Urothelium cell line (cell line): ENCODE data around the gene PSMD12.
"Not testable (repeated sequence)": the region's sequence is repeated elsewhere in the genome, so short reads cannot be mapped to it uniquely, and the experiment has no call there.

ENCODE experiments used
- DNase-seq: peaks from one replicate; pipeline ENCODE4 v3.0.0; 2011; ENCODE audit warnings: low spot score, mixed read lengths
- FAIRE-seq: peaks from 2 replicates; lab custom pipeline; 2011; peaks lifted over from hg19 to GRCh38; lab: Jason Lieb, UNC

PSMD12 gene

GRCh38 chr17:67366193-67367157, at the start of gene PSMD12:
PSMD12 (minus strand) TSS chr17:67366577; CDS start chr17:67366519, 58 bp downstream.
- DNase-seq: peak; percentile 97
- FAIRE-seq: peak; percentile 82

DNA sequence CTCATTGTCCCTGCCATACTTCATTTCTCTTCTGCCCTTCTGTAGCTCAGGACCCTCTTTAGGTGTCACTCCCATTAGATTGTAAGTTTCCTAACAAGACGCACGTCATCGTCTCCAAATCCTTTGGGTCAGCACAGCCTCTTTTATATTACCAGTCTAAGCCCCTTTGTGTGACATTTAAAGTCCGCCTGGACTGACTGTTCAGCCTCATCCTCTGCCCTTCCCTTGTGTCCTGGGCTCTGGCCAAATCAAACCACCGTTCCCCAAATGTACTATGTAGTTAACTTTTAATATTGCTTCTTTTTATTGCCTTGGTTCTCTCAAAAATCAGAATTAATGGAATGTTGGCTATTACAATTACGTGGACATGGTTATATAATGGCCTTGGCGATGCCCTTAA, 48.9 kb upstream of the PSMD12 start:
- FAIRE-seq: no peak
- no peak for DNase-seq

- DNase-seq (no peak), FAIRE-seq (no peak)
Observed at GRCh38 chr17:67414559-67414958, 48.2 kb upstream of the PSMD12 start.

DNA sequence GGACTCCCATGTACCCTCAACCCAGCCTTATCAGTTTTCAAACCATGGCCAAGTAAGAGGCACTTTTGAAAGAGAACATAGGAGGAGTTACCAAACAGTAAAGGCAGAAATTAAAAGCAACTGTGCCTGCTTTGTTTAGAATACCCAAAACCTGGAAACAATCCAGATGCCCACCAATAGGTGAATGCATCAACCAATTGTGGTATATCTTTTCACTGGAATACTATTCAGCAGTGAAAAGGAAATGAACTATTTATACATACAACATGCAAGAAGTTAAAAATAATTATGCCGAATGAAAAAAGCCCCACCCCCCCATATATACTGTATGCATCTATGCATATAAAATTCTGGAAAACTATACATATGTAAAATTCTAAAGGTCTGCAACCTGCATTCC, 47.8 kb upstream of the PSMD12 start:
- FAIRE-seq: no peak
- DNase-seq: no peak

- DNase-seq: no peak
- FAIRE-seq: no peak
Observed at GRCh38 chr17:67413388-67413787, 47.0 kb upstream of the PSMD12 start.

- FAIRE-seq (no peak), DNase-seq (no peak)
Observed at GRCh38 chr17:67412941-67413340, 46.6 kb upstream of the PSMD12 start.

DNA sequence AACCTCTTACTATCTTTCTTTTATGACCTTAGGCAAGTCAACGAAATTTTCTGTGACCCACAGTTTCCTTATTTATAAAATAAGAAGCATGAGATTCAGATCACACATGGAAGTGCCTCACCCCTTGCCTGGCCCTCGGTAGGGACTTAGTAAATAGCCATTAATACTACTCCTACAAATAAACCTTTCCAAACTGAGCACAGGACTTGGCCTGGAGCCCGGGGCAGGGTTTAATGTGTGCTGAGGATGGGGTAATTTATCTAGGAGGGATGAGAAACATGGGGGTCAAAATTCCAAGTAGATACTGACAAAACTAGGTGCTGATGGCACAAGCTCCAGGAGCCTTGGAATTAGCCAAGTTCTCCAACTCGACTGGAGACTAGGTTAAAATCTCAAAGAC, 45.7 kb upstream of the PSMD12 start:
- DNase-seq (no peak), FAIRE-seq (no peak)

GRCh38 chr17:67411397-67411796, 45.0 kb upstream of the PSMD12 start:
- DNase-seq (no peak), FAIRE-seq (no peak)

DNA sequence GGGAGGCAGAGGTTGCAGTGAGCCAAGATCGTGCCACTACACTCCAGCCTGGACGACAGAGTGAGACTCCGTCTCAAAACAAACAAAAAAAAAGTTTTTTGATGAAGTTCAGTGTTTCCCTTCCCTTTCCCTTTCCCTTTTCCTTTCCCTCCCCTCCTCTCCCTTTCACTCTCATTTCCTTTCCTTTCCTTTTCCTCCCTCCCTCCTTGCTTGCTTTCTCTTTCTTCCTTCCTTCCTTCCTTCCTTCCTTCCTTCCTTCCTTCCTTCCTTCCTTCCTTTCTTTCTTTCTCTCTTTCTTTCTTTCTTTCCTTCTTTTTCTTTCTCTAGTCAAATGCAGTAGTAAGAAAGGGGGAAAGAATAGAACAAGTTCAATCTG, 42.1 kb upstream of the PSMD12 start:
- FAIRE-seq, DNase-seq: not testable (repeated sequence)

DNA sequence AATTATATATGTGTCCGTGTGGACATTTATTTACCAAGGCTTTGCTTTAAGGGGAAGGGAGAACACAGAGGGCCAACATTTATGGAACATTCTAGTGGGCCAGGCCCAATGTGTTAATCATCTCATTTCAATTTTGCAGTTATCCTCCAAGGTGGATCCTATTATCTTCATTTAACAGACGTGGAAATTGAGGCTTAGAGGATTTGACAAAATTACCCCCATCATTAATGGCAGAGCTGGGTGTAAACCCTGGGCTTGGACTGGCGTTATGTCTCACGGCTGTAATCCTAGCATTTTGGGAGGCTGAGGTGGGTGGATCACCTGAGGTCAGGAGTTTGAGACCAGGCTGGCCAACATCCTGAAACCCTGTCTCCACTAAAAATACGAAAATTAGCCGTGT, 37.1 kb upstream of the PSMD12 start:
- FAIRE-seq (no peak), DNase-seq (no peak)

DNA sequence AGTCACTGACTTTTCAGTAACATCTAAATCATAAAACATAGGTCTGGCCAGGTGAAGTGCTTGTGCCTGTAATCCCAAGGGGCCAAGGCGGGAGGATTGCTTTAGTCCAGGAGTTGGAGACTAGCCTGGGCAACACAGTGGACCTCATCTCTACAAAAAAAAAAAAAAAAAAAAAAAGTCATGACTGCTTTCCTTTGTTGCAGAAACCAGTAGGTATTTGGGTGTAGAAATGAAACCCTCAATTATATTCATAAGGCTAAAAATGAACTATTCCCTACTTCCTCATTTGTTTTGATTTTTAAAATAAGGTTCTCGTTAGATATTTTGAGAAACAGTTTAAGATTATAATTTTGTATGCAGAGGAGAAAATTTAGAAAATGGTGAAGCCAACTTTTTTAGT, 36.7 kb upstream of the PSMD12 start:
- no peak for DNase-seq
- no peak for FAIRE-seq

DNA sequence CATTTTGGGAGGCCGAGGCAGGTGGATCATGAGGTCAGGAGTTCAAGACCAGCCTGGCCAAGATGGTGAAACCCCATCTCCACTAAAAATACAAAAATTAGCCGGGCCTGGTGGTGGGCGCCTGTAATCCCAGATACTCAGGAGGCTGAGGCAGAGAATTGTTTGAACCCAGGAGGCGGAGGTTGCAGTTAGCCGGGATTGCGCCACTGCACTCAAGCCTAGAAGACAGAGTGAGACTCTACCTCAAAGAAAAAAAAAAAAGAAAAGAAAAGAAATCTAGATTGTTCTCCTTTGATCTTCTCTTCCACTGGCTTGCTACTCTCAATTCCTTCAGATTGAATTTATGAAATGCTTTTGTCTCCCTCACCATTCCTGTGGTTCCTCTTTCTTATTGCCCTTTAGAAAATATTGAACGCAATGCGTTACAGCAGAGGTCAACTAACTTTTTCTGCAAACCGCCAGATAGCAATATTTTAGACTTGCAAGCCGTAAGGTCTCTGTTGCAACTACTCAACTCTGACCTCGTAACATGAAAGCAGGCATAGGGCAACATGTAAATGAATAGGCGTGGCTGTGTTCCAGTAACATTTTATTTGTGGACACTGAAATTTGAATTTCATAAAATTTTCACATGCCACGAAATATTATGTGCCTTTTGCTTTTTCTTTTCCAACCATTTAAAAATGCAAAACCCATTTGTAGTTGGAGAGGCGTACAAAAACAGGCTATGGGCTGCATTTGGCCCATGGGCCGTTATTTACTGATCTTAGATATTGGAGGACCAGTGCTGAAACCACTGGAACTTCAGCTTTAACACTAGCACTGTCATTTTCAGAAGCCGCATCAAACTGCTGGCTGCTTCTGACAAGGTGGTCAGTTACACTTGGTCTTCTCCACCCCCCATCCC, 35.5 kb upstream of the PSMD12 start:
- DNase-seq: no peak
- no peak for FAIRE-seq

DNA sequence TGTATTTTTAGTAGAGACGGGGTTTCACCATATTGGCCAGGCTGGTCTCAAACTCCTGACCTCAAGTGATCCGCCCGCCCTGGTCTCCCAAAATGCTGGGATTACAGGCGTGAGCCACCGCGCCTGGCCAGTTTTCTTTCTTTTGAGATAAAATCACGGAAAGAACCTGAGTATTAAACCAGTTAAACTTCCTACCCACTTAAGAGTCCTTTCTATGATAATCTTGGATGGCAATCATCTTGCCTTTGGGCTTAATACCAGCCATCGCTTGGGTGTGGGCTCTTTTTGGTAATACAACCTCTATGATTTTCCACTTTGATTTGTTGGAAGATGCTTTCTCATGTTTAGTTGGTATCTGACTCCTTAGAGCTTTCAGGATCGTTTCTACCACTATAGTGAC, 34.7 kb upstream of the PSMD12 start:
- DNase-seq (no peak), FAIRE-seq (no peak)

GRCh38 chr17:67400193-67400592, 33.8 kb upstream of the PSMD12 start:
- FAIRE-seq (no peak), DNase-seq (no peak)

GRCh38 chr17:67399676-67400075, 33.3 kb upstream of the PSMD12 start:
- FAIRE-seq (no peak), DNase-seq (no peak)

DNA sequence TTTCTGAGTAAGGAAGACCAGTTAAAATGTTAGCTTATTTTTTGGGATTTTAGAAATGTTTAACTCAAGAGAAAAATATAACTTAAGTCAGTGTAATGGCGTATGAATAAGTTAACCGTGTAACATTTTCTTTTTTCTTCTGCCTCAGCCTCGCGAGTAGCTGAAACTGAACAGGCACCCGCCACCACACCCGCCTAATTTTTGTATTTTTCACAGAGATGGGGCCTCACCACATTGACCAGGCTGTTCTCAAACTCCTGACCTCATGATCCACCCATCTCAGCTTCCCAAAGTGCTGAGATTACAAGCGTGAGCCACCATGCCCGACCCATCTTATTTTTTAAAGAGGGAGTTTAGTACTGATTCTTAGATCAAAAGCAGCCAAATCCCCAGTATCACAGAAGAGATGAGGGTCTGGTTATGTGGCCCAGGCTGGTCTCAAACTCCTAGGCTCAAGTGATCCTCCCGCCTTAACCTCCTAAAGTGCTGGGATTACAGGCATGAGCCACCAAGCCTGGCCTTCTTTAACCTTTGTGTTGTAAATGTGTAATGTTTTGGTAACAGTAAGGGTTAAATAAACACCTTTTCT, 27.5 kb upstream of the PSMD12 start:
- DNase-seq (no peak), FAIRE-seq (no peak)

- DNase-seq (no peak), FAIRE-seq (no peak)
Observed at GRCh38 chr17:67392111-67392510, 25.7 kb upstream of the PSMD12 start.

- DNase-seq: peak; percentile 70
- peak; percentile 56 for FAIRE-seq
Observed at GRCh38 chr17:67390646-67391361, 24.4 kb upstream of the PSMD12 start.

DNA sequence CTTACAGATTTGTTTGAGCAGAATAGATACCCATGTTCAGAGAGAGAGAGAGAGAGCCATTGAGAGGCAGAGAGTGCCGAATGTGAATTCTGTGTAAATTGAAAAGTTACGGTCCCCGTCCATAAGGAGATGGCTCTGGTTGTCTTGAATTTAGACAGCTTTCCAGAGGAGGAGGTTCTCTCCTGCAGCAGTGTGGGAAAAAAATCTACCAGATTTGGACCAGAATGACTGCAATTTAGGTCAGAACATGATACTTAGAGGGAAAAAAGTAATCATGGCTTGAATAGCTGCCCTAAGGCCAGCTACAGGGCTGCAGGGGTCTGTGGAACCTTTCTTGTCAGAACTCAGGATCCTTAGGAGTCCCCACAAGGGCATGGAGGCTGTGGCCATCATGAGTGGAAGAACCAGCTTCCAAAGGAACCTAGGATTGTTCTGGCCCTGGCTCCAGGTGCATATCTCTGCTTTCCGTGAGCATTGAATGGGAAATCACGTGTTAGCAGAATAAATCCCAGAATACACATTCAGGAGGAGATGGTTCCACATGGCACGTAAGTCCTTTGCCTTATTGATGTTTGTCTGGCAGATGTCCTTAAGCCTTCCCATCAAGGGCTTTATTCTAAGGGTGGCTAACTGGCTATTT, 23.7 kb upstream of the PSMD12 start:
- no peak for DNase-seq
- FAIRE-seq: peak; percentile 9

GRCh38 chr17:67388986-67389385, 22.6 kb upstream of the PSMD12 start:
- DNase-seq (no peak), FAIRE-seq (no peak)
